Measurements from ENCODE around the gene ECSIT. TPM values are rescaled to one million over a fixed set of nuclear protein-coding genes. Genes with fewer than 3 reads are reported as not detected.
"Not testable (repeated sequence)": the region's sequence is repeated elsewhere in the genome, so short reads cannot be mapped to it uniquely, and the experiment has no call there.

ECSIT gene
- 58.9 and 59.0 TPM in 2 replicates for total RNA-seq

GRCh38 chr19:11528551-11529341, at the start of gene ECSIT:
TSS of gene ECSIT (minus strand) at chr19:11529134. CDS start at chr19:11519170, 9,964 bp downstream.
- TF ChIP-seq, protein P1, sequence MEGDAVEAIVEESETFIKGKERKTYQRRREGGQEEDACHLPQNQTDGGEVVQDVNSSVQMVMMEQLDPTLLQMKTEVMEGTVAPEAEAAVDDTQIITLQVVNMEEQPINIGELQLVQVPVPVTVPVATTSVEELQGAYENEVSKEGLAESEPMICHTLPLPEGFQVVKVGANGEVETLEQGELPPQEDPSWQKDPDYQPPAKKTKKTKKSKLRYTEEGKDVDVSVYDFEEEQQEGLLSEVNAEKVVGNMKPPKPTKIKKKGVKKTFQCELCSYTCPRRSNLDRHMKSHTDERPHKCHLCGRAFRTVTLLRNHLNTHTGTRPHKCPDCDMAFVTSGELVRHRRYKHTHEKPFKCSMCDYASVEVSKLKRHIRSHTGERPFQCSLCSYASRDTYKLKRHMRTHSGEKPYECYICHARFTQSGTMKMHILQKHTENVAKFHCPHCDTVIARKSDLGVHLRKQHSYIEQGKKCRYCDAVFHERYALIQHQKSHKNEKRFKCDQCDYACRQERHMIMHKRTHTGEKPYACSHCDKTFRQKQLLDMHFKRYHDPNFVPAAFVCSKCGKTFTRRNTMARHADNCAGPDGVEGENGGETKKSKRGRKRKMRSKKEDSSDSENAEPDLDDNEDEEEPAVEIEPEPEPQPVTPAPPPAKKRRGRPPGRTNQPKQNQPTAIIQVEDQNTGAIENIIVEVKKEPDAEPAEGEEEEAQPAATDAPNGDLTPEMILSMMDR (conservative IDR thresholded peaks at IDR 0.05; ENCODE audit: low read depth, low read length): no peak
- DNase-seq (ENCODE audit: low read depth): peak; percentile 92
- peak within 1 kb of the TSS; percentile 85 for H3K4me3 ChIP-seq (ENCODE audit: low read depth, low read length)

DNA sequence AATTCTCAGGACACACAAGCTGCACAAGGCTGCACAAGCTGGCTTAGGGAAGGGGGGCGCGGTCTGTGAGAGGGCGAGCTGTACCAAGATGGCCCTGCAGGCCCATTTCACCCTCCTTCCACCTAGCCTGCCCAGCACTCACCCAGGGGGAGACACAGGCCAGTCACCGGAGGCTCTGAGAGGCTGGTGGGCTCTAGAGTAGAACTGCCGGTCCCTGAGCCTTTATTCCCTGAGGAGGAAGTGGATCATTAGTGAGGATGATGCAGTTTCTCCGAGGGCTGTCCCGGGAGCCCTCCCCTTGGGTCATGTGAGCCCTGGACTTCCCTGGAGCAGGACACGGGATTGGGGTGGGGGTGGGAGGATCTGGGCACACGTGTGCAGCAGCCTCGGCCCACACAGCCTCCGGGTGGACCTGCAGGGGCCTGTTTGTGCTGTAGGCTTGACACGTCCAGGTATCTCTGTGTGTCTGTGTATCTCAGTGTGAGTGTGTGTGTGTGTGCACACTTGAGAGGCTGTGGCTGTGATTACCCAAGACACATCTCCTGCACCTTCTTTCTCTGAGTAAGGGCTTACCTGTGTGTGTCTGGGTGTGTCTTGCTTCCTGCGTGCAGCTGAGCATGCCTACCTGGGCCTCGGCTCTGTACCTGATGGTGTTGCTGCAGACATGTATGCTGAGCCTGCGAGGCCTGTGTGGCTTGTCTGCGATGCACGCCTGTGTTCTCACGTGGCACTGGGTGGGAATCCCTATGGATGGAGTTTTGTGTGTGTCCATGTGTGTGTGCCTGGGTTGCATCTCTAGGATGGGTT, 48.7 kb upstream of the ECSIT start, which contains the start of gene ACP5:
Gene ACP5, minus strand, starts transcription at position 195 of the 807 bp plus-strand sequence. CDS start 328 bp downstream, outside the sequence.
- peak within 1 kb of the TSS; percentile 50 for H3K4me3 ChIP-seq (ENCODE audit: low read depth, low read length)
- TF ChIP-seq, protein P1 (conservative IDR thresholded peaks at IDR 0.05; ENCODE audit: low read depth, low read length): no peak
- DNase-seq (ENCODE audit: low read depth): no peak

DNA sequence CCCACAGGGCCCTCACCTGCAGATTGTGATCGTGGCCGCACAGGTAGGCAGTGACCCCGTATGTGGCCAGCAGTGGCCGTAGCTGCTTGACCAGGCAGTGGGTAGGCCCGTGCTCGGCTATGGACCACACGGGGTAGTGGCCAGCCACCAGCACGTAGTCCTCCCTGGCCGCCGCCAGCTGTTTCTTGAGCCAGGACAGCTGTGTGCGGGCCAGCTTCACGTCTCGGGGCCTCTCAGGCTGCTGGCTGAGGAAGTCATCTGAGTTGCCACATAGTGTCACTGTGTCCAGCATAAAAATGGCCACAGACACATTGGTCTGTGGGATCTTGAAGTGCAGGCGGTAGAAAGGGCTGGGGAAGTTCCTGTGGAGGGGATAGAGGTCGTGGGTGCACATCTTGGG, 47.3 kb upstream of the ECSIT start:
- TF ChIP-seq, protein P1 (conservative IDR thresholded peaks at IDR 0.05; ENCODE audit: low read depth, low read length): no peak
- DNase-seq (ENCODE audit: low read depth): no peak
- H3K4me3 ChIP-seq (ENCODE audit: low read depth, low read length): no peak overlapping the region

DNA sequence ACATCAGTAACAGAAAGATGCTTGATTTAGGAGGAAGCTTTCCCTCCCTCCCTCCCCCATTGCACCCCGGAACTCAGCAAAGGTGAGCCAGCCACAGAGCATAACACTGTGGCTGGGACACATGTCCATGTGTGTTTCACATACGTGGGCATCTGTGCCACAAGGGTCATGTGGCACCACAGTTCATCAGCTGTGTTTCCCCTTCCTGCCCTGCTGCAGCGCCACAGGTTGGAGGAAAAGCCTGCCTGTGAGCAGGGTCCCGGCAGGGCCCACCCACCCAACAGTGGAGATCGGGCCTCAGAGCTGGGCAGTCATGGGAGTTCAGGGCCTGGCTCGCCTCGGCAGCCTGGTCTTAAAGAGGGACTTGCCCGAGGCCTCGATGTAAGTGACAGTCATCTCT, 45.8 kb upstream of the ECSIT start:
- TF ChIP-seq, protein P1 (conservative IDR thresholded peaks at IDR 0.05; ENCODE audit: low read depth, low read length): no peak

GRCh38 chr19:11573763-11574162, 44.8 kb upstream of the ECSIT start:
- not testable (repeated sequence) for DNase-seq (ENCODE audit: low read depth)

More for the DNA sequence above, 45.8 kb upstream of the ECSIT start:
- no peak for DNase-seq (ENCODE audit: low read depth)
- H3K4me3 ChIP-seq (ENCODE audit: low read depth, low read length): no peak overlapping the region

DNA sequence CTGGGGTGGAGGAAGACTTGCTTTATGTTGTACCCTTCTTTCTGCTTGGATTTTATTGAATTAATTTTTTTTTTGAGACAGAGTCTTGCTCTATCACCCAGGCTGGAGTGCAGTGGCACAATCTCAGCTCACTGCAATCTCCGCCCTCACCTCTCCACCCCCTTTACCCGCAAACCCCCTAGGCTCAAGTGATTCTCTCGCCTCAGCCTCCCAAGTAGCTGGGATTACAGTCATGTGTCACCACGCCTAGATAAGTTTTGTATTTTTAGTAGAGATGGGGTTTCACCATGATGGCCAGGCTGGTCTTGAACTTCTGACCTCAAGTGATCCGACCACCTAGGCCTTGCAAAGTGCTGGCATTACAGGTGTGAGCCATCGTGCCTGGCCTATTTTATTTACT, 44.4 kb upstream of the ECSIT start:
- not testable (repeated sequence) for DNase-seq (ENCODE audit: low read depth); H3K4me3 ChIP-seq (ENCODE audit: low read depth, low read length)

More at GRCh38 chr19:11573763-11574162, 44.8 kb upstream of the ECSIT start:
- not testable (repeated sequence) for H3K4me3 ChIP-seq (ENCODE audit: low read depth, low read length)

DNA sequence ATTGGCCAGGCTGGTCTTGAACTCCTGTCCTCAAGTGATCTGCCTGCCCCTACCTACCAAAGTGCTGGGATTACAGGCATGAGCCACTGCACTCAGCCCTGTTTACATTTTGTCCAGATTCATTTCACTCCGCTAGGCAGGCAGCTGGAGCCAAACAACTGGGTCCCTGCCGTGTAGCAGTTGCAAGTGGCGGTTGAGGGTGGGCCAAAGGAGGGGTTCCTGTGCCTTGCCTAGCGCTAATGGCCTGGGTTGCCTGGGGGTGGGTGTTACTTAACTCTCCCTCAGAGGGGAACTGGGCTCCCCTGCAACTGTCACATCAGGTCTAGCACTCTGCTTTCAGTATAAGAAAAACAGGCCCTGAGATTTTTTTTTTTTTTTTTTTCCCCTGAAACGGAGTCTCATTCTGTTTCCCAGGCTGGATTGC, 41.1 kb upstream of the ECSIT start:
- TF ChIP-seq, protein P1 (conservative IDR thresholded peaks at IDR 0.05; ENCODE audit: low read depth, low read length): no peak
- DNase-seq (ENCODE audit: low read depth): no peak
- H3K4me3 ChIP-seq (ENCODE audit: low read depth, low read length): no peak overlapping the region

All from epithelial cell of proximal tubule (primary cell).